ENCODE measurements around the gene DIP2C. TPM values are rescaled to one million over a fixed set of nuclear protein-coding genes. Genes with fewer than 3 reads are reported as not detected.
"Not testable (repeated sequence)": the region's sequence is repeated elsewhere in the genome, so short reads cannot be mapped to it uniquely, and the experiment has no call there.

DIP2C gene
- total RNA-seq, 4 donors from 2014 or later: 13.4 to 32.0 (median 18.4) TPM

GRCh38 chr10:397321-398068 lies 292.0 kb downstream of the DIP2C start:
- DNase-seq: no peak
- no peaks in the 10 kb centered on the region for H3K9me3 ChIP-seq
- no peaks in the 10 kb centered on the region for H3K36me3 ChIP-seq
- H3K27ac ChIP-seq: no peak overlapping the region
- TF ChIP-seq, protein P1, sequence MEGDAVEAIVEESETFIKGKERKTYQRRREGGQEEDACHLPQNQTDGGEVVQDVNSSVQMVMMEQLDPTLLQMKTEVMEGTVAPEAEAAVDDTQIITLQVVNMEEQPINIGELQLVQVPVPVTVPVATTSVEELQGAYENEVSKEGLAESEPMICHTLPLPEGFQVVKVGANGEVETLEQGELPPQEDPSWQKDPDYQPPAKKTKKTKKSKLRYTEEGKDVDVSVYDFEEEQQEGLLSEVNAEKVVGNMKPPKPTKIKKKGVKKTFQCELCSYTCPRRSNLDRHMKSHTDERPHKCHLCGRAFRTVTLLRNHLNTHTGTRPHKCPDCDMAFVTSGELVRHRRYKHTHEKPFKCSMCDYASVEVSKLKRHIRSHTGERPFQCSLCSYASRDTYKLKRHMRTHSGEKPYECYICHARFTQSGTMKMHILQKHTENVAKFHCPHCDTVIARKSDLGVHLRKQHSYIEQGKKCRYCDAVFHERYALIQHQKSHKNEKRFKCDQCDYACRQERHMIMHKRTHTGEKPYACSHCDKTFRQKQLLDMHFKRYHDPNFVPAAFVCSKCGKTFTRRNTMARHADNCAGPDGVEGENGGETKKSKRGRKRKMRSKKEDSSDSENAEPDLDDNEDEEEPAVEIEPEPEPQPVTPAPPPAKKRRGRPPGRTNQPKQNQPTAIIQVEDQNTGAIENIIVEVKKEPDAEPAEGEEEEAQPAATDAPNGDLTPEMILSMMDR (IDR thresholded peaks at IDR 0.05): no peak
- TF ChIP-seq POLR2A (IDR thresholded peaks at IDR 0.05): no peak
- TF ChIP-seq EP300 (IDR thresholded peaks at IDR 0.05; ENCODE audit: low read depth): no peak
- peaks cover 0 to 5% (median 0%) of the 10 kb centered on the region in 4 donors for H3K4me1 ChIP-seq
- H3K27me3 ChIP-seq: no peaks in the 10 kb centered on the region
- intact Hi-C loops (cut with DNase I; ENCODE audit: low total_unique reads): no loop called here
- WGBS, 2 donors (ENCODE audit: low coverage in 1 of 2): 86 to 88% methylated on average over 11 to 18 of the region's 18 CpGs
- no peak overlapping the region for H3K4me3 ChIP-seq
- in situ Hi-C loops (cut with MboI; ENCODE audit: low pct_ligation_motif_present in 1 of 4, low pct_unique_long_range_greater_than_20kb in 1 of 4, low sequenced_read_pairs in 3 of 4): no loop called here

DNA sequence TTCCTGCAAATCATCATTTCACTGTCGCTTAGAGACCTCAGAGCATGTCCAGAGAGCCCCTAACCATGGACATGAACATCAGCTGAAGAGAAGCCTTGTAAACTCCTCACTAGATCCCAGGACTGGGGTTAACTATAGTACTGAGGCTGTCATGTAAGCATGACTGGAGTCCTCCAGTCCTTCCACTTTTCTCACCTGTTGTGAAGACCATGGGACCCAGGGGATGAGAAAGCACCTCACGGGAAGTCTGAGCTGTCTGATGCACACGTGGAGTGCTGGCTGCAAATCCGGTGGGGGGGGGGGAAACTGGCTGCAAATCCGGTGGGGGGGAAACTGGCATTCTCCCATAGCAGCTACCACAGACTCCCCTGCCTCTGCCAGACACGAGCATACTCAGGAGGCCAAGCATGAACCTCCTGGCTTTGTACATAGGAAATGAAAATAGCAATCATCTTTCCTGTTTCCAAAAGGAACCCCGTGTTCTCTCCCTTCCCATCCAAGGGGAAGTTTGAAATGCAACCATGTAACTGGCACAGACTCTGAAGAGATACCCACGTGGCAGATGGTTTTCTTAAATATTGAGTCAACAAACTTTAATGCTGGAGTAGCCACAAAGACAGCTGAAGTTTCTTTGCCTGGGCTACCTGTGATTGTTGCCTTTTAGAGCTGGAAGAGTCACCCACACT lies 292.8 kb downstream of the DIP2C start:
- no peak for DNase-seq

DNA sequence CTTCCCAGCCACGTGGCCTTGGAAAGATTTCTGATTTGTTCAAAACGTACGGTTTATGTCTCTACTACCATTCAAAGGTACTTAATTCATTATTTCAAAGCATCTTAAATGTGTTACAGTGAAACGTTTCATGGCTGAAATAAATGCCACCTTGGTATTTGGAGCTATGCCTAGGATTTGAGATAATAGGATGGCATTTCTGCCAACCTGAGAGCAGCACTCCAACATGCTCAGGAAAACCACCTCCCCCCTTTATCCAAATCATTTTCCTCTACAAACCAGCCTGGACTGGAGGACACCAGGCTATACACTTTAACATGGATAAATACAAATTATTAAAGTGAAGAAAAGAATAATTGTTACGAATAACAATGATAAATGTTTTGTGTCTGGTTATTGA lies 293.4 kb downstream of the DIP2C start:
- no peak for DNase-seq
- H3K27me3 ChIP-seq: no peaks in the 10 kb centered on the region
- in situ Hi-C loops (cut with MboI; ENCODE audit: low pct_ligation_motif_present in 1 of 4, low pct_unique_long_range_greater_than_20kb in 1 of 4, low sequenced_read_pairs in 3 of 4) (no loop called here), intact Hi-C loops (cut with DNase I; ENCODE audit: low total_unique reads) (no loop called here)
- no peak for TF ChIP-seq EP300 (IDR thresholded peaks at IDR 0.05; ENCODE audit: low read depth)
- TF ChIP-seq POLR2A (IDR thresholded peaks at IDR 0.05): no peak
- no peak for TF ChIP-seq POLR2AphosphoS5 (IDR thresholded peaks at IDR 0.05)
- TF ChIP-seq, protein P1 (IDR thresholded peaks at IDR 0.05): no peak
- peaks cover 0 to 5% (median 0%) of the 10 kb centered on the region in 4 donors for H3K4me1 ChIP-seq
- WGBS, 2 donors (ENCODE audit: low coverage in 1 of 2): 65 to 79% methylated on average over 5 of the region's 5 CpGs
- no peak overlapping the region for H3K4me3 ChIP-seq
- no peak overlapping the region for H3K27ac ChIP-seq
- H3K9me3 ChIP-seq: no peaks in the 10 kb centered on the region
- H3K36me3 ChIP-seq: no peaks in the 10 kb centered on the region

More for the DNA sequence above, 292.8 kb downstream of the DIP2C start:
- intact Hi-C loops (cut with DNase I; ENCODE audit: low total_unique reads): no loop called here
- TF ChIP-seq, protein P1 (IDR thresholded peaks at IDR 0.05): no peak
- no peak for TF ChIP-seq EP300 (IDR thresholded peaks at IDR 0.05; ENCODE audit: low read depth)
- no peak for TF ChIP-seq POLR2AphosphoS5 (IDR thresholded peaks at IDR 0.05)
- TF ChIP-seq POLR2A (IDR thresholded peaks at IDR 0.05): no peak
- peaks cover 0 to 5% (median 0%) of the 10 kb centered on the region in 4 donors for H3K4me1 ChIP-seq
- WGBS, 2 donors (ENCODE audit: low coverage in 1 of 2): 47 to 58% methylated on average over 2 to 8 of the region's 8 CpGs
- no peak overlapping the region for H3K27ac ChIP-seq
- no peak overlapping the region for H3K4me3 ChIP-seq
- H3K27me3 ChIP-seq: no peaks in the 10 kb centered on the region
- H3K36me3 ChIP-seq: no peaks in the 10 kb centered on the region
- in situ Hi-C loops (cut with MboI; ENCODE audit: low pct_ligation_motif_present in 1 of 4, low pct_unique_long_range_greater_than_20kb in 1 of 4, low sequenced_read_pairs in 3 of 4): no loop called here
- no peaks in the 10 kb centered on the region for H3K9me3 ChIP-seq

DNA sequence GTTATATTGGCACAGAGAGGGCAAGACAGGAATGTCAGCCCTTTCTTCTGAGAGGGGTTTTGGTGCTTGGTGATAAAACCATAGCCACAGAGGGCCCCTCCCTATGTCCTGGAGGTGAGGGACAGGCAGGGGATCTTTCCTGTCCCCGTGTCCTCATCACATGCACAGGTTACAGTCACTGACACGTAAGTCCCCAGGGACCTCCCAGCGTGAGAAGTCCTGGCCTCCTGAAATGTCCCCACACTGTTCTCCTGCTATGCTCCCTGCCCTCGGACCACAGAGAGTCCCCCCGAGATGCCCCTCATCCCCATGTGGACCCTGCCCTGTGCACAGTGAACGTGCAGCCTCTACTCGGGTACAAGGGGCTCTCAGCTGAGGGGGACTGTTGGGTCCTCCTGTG lies 293.8 kb downstream of the DIP2C start:
- in situ Hi-C loops (cut with MboI; ENCODE audit: low pct_ligation_motif_present in 1 of 4, low pct_unique_long_range_greater_than_20kb in 1 of 4, low sequenced_read_pairs in 3 of 4): no loop called here
- H3K4me3 ChIP-seq: no peak overlapping the region
- intact Hi-C loops (cut with DNase I; ENCODE audit: low total_unique reads): no loop called here

DNA sequence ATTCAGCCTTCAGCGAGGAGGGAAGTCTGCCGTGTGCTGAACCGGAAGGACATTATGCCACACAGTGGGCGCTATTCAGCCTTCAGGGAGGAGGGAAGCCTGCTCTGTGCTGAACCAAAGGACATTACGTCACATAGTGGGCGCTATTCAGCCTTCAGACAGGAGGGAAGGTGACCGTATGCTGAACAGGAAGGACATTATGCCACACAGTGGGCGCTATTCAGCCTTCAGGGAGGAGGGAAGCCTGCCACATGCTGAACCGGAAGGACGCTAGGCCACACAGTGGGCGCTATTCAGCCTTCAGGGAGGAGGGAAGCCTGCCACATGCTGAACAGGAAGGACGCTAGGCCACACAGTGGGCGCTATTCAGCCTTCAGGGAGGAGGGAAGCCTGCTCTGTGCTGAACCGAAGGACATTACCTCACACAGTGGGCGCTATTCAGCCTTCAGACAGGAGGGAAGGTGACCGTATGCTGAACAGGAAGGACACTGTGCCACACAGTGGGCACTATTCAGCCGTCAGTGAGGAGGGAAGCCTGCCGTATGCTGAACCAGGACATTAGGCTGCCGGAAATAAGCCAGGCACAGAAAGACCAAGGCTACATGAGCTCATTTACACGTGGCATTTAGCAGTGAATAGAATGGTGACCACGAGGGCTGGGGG lies 294.9 kb downstream of the DIP2C start:
- H3K4me1 ChIP-seq; H3K27me3 ChIP-seq; in situ Hi-C loops (cut with MboI; ENCODE audit: low pct_ligation_motif_present in 1 of 4, low pct_unique_long_range_greater_than_20kb in 1 of 4, low sequenced_read_pairs in 3 of 4); H3K36me3 ChIP-seq; intact Hi-C loops (cut with DNase I; ENCODE audit: low total_unique reads); DNase-seq; H3K9me3 ChIP-seq; H3K4me3 ChIP-seq: not testable (repeated sequence)
- 30 to 75% methylated on average over 2 to 21 of the region's 21 CpGs for WGBS, 2 donors (ENCODE audit: low coverage in 1 of 2)
- peak overlapping the region; percentile 3 to 51 (median 17) for H3K27ac ChIP-seq

More for the DNA sequence above, 293.8 kb downstream of the DIP2C start:
- no peak for TF ChIP-seq POLR2A (IDR thresholded peaks at IDR 0.05)
- no peak for TF ChIP-seq EP300 (IDR thresholded peaks at IDR 0.05; ENCODE audit: low read depth)
- no peak for TF ChIP-seq POLR2AphosphoS5 (IDR thresholded peaks at IDR 0.05)
- TF ChIP-seq, protein P1 (IDR thresholded peaks at IDR 0.05): no peak
- no peaks in the 10 kb centered on the region for H3K36me3 ChIP-seq
- no peak for DNase-seq
- peaks cover 0 to 5% (median 0%) of the 10 kb centered on the region in 4 donors for H3K4me1 ChIP-seq
- no peaks in the 10 kb centered on the region for H3K27me3 ChIP-seq
- 91 to 93% methylated on average over 3 to 7 of the region's 7 CpGs for WGBS, 2 donors (ENCODE audit: low coverage in 1 of 2)
- H3K27ac ChIP-seq: no peak overlapping the region
- H3K9me3 ChIP-seq: no peaks in the 10 kb centered on the region

Data from transverse colon (tissue), 4 donors.